A375 (cell line): ENCODE measurements around the gene C4orf54. TPM values are rescaled to one million over a fixed set of nuclear protein-coding genes. Genes with fewer than 3 reads are reported as not detected.

ENCODE experiments used
- total RNA-seq: library from RNA; depleted of rRNA; stranded (reverse); fragments of >200 nt; shearing (Covaris generic); gene quantifications from 2 replicates; pipeline ENCODE4 v1.2.3, GENCODE V29; 2014; rRNA removed

C4orf54 gene
- not detected in 2 replicates for total RNA-seq

GRCh38 chr4:99657798-99658197 lies at the start of gene C4orf54:
TSS of gene C4orf54 (minus strand) at chr4:99657828. CDS start at chr4:99654648, 3,180 bp downstream.

Other genes starting within 250 kb of the C4orf54 start
- gene ADH7, start 222.5 kb downstream of the C4orf54 start, total RNA-seq = not detected in 2 replicates
- not detected in 2 replicates for gene C4orf17, start 146.8 kb downstream of the C4orf54 start, total RNA-seq
- 3.8 and 5.3 TPM in 2 replicates for gene TRMT10A, start 93.8 kb downstream of the C4orf54 start, total RNA-seq
- gene MTTP, start 83.0 kb downstream of the C4orf54 start, total RNA-seq = not detected in 2 replicates
- not detected in 2 replicates for gene DAPP1, start 159.0 kb upstream of the C4orf54 start, total RNA-seq
- 8.4 and 14.2 TPM in 2 replicates for gene LAMTOR3, start 236.6 kb upstream of the C4orf54 start, total RNA-seq